K562 (cell line): Measurements from ENCODE around the gene STARD8. TPM values are rescaled to one million over a fixed set of nuclear protein-coding genes. Genes with fewer than 3 reads are reported as not detected.

Experiments
- ATAC-seq: fragments of 200-7000 bp; cut with Tn5 transposase; 3 replicates; pipeline ENCODE4 v1.9.1; 2020; ENCODE audit warnings: moderate library complexity
- BruUV-seq: library from RNA; stranded (reverse); fragments of 400-500 nt; replicated peaks from 2 replicates; lab custom pipeline; 2021; lab: Mats Ljungman, UMichigan
- CTCF ChIA-PET: fragments of 300-600 bp; formaldehyde crosslinking; extraction: SDS; loops from one replicate; lab custom pipeline; 2021; ENCODE audit warnings: low intra/inter-chr PET ratio; lab: Yijun Ruan, JAX
- POLR2A ChIA-PET: fragments of 300-600, 350-650 bp; sonication (Branson Sonifier 250); formaldehyde crosslinking; extraction: SDS; loops from one replicate; lab custom pipeline; 2021; ENCODE audit warnings: antibody characterized with exemption, inconsistent platforms; lab: Yijun Ruan, JAX
- DNase-seq, 4 experiments: peaks; one replicate each; pipeline versions ENCODE4 v3.0.0 to v3.0.0-alpha.2; 2011 to 2018; ENCODE audit warnings: low spot score in 3 of 4, mixed read lengths in 3 of 4; ENCODE audit errors: extremely low read depth in 1 of 4
- FAIRE-seq: peaks from 2 replicates; lab custom pipeline; 2011; peaks lifted over from hg19 to GRCh38; lab: Jason Lieb, UNC
- H2AFZ ChIP-seq: 2 replicates; pipeline ENCODE4 v1.6.0; 2011; ENCODE audit warnings: low read depth, low read length, control low read depth, inconsistent platforms
- H3K27ac ChIP-seq: fragments of 200-600 bp; 3 replicates; pipeline ENCODE4 v1.8.0; 2011; ENCODE audit warnings: low read depth, mild to moderate bottlenecking, control low read depth, inconsistent platforms, low read length, moderate library complexity, mixed read lengths; ENCODE audit errors: extremely low read depth
- H3K27me3 ChIP-seq, 2 experiments: fragments of 300-600 bp in 1 of 2; 2 replicates in 1 of 2; 3 replicates in 1 of 2; pipeline versions ENCODE4 v1.6.0 to v1.8.0; 2011; ENCODE audit warnings: inconsistent platforms in 2 of 2, low read length in 2 of 2, mild to moderate bottlenecking in 1 of 2, mixed read lengths in 1 of 2, moderate library complexity in 1 of 2; ENCODE audit not compliant: control insufficient read depth in 2 of 2, insufficient read depth in 2 of 2
- H3K36me3 ChIP-seq: fragments of 300-600 bp; 3 replicates; pipeline ENCODE4 v1.8.0; 2011; ENCODE audit warnings: mild to moderate bottlenecking, low read length, inconsistent platforms; ENCODE audit not compliant: control insufficient read depth, insufficient read depth
- H3K4me1 ChIP-seq, 2 experiments: fragments of 200-600 bp in 1 of 2; replicated peaks in 1 of 2; 2 replicates in 1 of 2; 3 replicates in 1 of 2; pipeline versions ENCODE4 v1.5.1 to v1.8.0; 2011; ENCODE audit warnings: inconsistent platforms in 2 of 2, low read length in 2 of 2, mild to moderate bottlenecking in 1 of 2, mixed read lengths in 1 of 2, moderate library complexity in 1 of 2; ENCODE audit not compliant: control insufficient read depth in 2 of 2, insufficient read depth in 2 of 2
- H3K4me2 ChIP-seq: 2 replicates; pipeline ENCODE4 v1.6.1; 2011; ENCODE audit warnings: low read length, control low read depth, inconsistent platforms, mixed read lengths; ENCODE audit not compliant: insufficient read depth
- H3K4me3 ChIP-seq: fragments of 200-600 bp; sonication (generic), shearing (Covaris generic); 2 replicates; pipeline ENCODE4 v1.5.1; 2016; ENCODE audit warnings: control low read depth, inconsistent platforms
- H3K79me2 ChIP-seq: fragments of 200-600 bp; 3 replicates; pipeline ENCODE4 v1.8.0; 2011; ENCODE audit warnings: low read length, inconsistent platforms; ENCODE audit not compliant: control insufficient read depth, insufficient read depth
- H3K9ac ChIP-seq, 2 experiments: 2 replicates each; pipeline versions ENCODE4 v1.6.0 to v1.6.1; 2011; ENCODE audit warnings: low read depth in 2 of 2, low read length in 2 of 2, control low read depth in 1 of 2, inconsistent platforms in 1 of 2, mild to moderate bottlenecking in 1 of 2, mixed read lengths in 1 of 2; ENCODE audit not compliant: insufficient read depth in 1 of 2
- H3K9me1 ChIP-seq: one replicate; pipeline ENCODE4 v1.6.0; 2011; ENCODE audit warnings: inconsistent platforms, mild to moderate bottlenecking, low read length, moderate library complexity; ENCODE audit not compliant: control insufficient read depth, insufficient read depth
- H3K9me3 ChIP-seq: replicated peaks from 2 replicates; pipeline ENCODE4 v1.5.1; 2011; ENCODE audit warnings: low read depth, low read length, inconsistent platforms; ENCODE audit not compliant: control insufficient read depth, insufficient read depth
- H4K20me1 ChIP-seq: replicated peaks from 2 replicates; pipeline ENCODE4 v1.6.1; 2011; ENCODE audit warnings: low read length, inconsistent platforms, mixed read lengths; ENCODE audit not compliant: control insufficient read depth, insufficient read depth
- EGR1 ChIP-seq: fragments of 450-650 bp; conservative IDR thresholded peaks from 2 replicates; pipeline ENCODE4 v1.6.1; 2017; ENCODE audit warnings: mild to moderate bottlenecking
- HDAC1 ChIP-seq, 2 experiments: fragments of 450-650 bp; IDR thresholded peaks; 2 replicates each; pipeline ENCODE4 v1.6.1; 2016 to 2017; ENCODE audit warnings: inconsistent platforms in 1 of 2, mild to moderate bottlenecking in 1 of 2, moderate library complexity in 1 of 2
- L3MBTL2 ChIP-seq: fragments of 450-650 bp; IDR thresholded peaks from 2 replicates; pipeline ENCODE4 v1.6.1; 2016; ENCODE audit warnings: mild to moderate bottlenecking, moderate library complexity
- MNT ChIP-seq, 2 experiments: fragments of 450-650 bp; conservative IDR thresholded peaks; 2 replicates each; pipeline ENCODE4 v1.6.1; 2017; ENCODE audit warnings: mild to moderate bottlenecking in 2 of 2, moderate library complexity in 2 of 2
- MYC ChIP-seq, 2 experiments: fragments of 250-450 bp in 1 of 2; sonication (Bioruptor Pico) in 1 of 2; IDR thresholded peaks; 2 replicates each; pipeline versions ENCODE4 v1.5.1 to v1.6.1; 2012 to 2021; ENCODE audit warnings: low read depth in 2 of 2, borderline replicate concordance in 1 of 2, improper control_type of control experiment in 1 of 2, low read length in 1 of 2, mild to moderate bottlenecking in 1 of 2, moderate library complexity in 1 of 2
- NKRF ChIP-seq: fragments of 450-650 bp; IDR thresholded peaks from 2 replicates; pipeline ENCODE4 v1.6.1; 2016; ENCODE audit warnings: borderline replicate concordance
- NONO ChIP-seq, 2 experiments: fragments of 200-400 bp in 1 of 2; fragments of 450-650 bp in 1 of 2; formaldehyde crosslinking in 1 of 2; IDR thresholded peaks; 2 replicates each; pipeline ENCODE4 v1.6.1; 2017; ENCODE audit warnings: low read depth in 2 of 2, mild to moderate bottlenecking in 2 of 2, moderate library complexity in 2 of 2, low read length in 1 of 2
- SFPQ ChIP-seq: fragments of 200-400 bp; formaldehyde crosslinking; IDR thresholded peaks from 2 replicates; pipeline ENCODE4 v1.6.1; 2017; ENCODE audit warnings: mild to moderate bottlenecking, low read depth, low read length, moderate library complexity
- SMC3 ChIP-seq: conservative IDR thresholded peaks from 2 replicates; pipeline ENCODE4 v1.6.1; 2011; ENCODE audit warnings: low read depth, low read length, improper control_type of control experiment; ENCODE audit not compliant: insufficient read depth
- TGIF2 ChIP-seq: sonication (generic); formaldehyde crosslinking; IDR thresholded peaks from 2 replicates; pipeline ENCODE4 v1.8.1; 2022; ENCODE audit warnings: mild to moderate bottlenecking, missing genetic modification reagents, moderate library complexity
- ZBED1 ChIP-seq: IDR thresholded peaks from 2 replicates; pipeline ENCODE4 v1.6.1; 2014
- ZNF655 ChIP-seq: fragments of 250-450 bp; sonication (Bioruptor Pico); IDR thresholded peaks from 2 replicates; pipeline ENCODE4 v1.5.0; 2021
- WGBS: fragments of 100-300 bp; shearing (Covaris generic); methylation state at CpG from one replicate; pipeline ENCODE4 v1.1.6; 2016; ENCODE audit warnings: low coverage, mixed read lengths; ENCODE audit not compliant: insufficient coverage; ENCODE audit errors: missing lambda C conversion rate; 5-methylcytosine and 5-hydroxymethylcytosine counted together
- in situ Hi-C: fragments of 300-500 bp; cut with MboI; formaldehyde crosslinking; loops from 4 replicates; pipeline ENCODE4 v1.15.0; 2018; ENCODE audit warnings: inconsistent platforms, mixed read lengths
- intact Hi-C: fragments of 100-400 bp; cut with micrococcal nuclease; formaldehyde crosslinking; loops from 2 replicates; pipeline ENCODE4 v1.14.2; 2022
- polyA plus RNA-seq, 8 experiments: library from polyadenylated mRNA; depleted of rRNA in 4 of 8; stranded (reverse) in 5 of 8; unstranded in 3 of 8; fragments of >200 nt; fragmentation: Nextera tagmentation in 2 of 8; fragmentation: Illumina TruSeq in 1 of 8; extraction: Ambion mirVana in 2 of 8; extraction: Trizol in 1 of 8; gene quantifications; 2 replicates each; pipeline versions ENCODE4 v1.2.1 to v1.2.3, GENCODE V29; 2011 to 2014; ENCODE audit warnings: inconsistent platforms in 1 of 8, missing spikeins in 1 of 8
- total RNA-seq, 7 experiments: library from RNA; depleted of rRNA in 6 of 7; stranded (reverse); fragments of >200 nt in 6 of 7; fragmentation: Illumina TruSeq in 2 of 7; extraction: Trizol in 2 of 7; gene quantifications; 2 replicates each; pipeline versions ENCODE4 v1.2.1 to v1.2.3, GENCODE V29; 2011 to 2021; ENCODE audit warnings: low replicate concordance in 1 of 7

The STARD8 gene
- total and polyA plus RNA-seq, 9 of the 15 experiments (the other 6 are each of a cell fraction or from before 2014, with no cell fraction given): 1.6 to 35.0 (median 15.9) TPM

- intact Hi-C loops (loop anchor here (5.0 kb wide), 1 partner anchor 114 kb away; no protein-coding TSS in a partner anchor), in situ Hi-C loops (no loop called here)
- WGBS: 5% methylated on average over 16 of the region's 56 CpGs
- Histone ChIP-seq H3K9me1 (no peaks in the 10 kb centered on the region), H3K4me3 (peak overlapping the region; percentile 45), H3K4me1 (peaks cover 17 to 21% of the 10 kb centered on the region in 2 experiments; a peak in 4 of 5 replicates), H3K4me2 (peak overlapping the region; percentile 78), H4K20me1 (no peaks in the 10 kb centered on the region), H3K27me3 (no peaks in the 10 kb centered on the region), H3K9ac (peak overlapping the region; percentile 63 to 91), H3K27ac (peak overlapping the region; percentile 80), H2AFZ (peak overlapping the region; percentile 76), H3K36me3 (no peaks in the 10 kb centered on the region; the same call in 2 of the 3 replicates), H3K79me2 (no peaks in the 10 kb centered on the region), H3K9me3 (no peaks in the 10 kb centered on the region)
- ATAC-seq: peak; percentile 84
- POLR2A ChIA-PET: interaction anchor here (0.7 to 1.4 kb wide), 6 partner anchors 8 to 162 kb away, joined by 3 to 7 read pairs (median 3); no protein-coding TSS in a partner anchor
- FAIRE-seq: peak; percentile 65
- CTCF ChIA-PET: no interaction called here
- peak; percentile 50 to 74 (median 56) for DNase-seq
- BruUV-seq: TSS peak; percentile 64
- TF ChIP-seq SMC3: no peak
- TF ChIP-seq NONO (IDR thresholded peaks at IDR 0.05; ENCODE audit: low read depth in 2 of 2, low read length in 1 of 2): peak in 1 of 2 experiments; percentile 46; a peak in 1 of 4 replicates
- no peak for TF ChIP-seq ZBED1
- no peak for TF ChIP-seq SFPQ
- peak; percentile 86 to 89 for TF ChIP-seq MNT (conservative IDR thresholded peaks at IDR 0.05)
- 0 out of 2 replicates have a peak, but pooled peaks have one; percentile 19 for TF ChIP-seq TGIF2 (CRISPR knock-in tag)
- peak; percentile 36; the same call in 1 of the 2 replicates for TF ChIP-seq MYC (IDR thresholded peaks at IDR 0.05; ENCODE audit: low read depth, low read length)
- no peak for TF ChIP-seq MYC (CRISPR knock-in tag; IDR thresholded peaks at IDR 0.05; ENCODE audit: borderline replicate concordance, low read depth)
- peak; percentile 46 for TF ChIP-seq L3MBTL2
- TF ChIP-seq EGR1: peak; percentile 48; the same call in 1 of the 2 replicates
- no peak for TF ChIP-seq ZNF655 (CRISPR knock-in tag)
- peak in 1 of 2 experiments; percentile 66; a peak in 2 of 4 replicates for TF ChIP-seq HDAC1 (IDR thresholded peaks at IDR 0.05)
- peak; percentile 47; the same call in 1 of the 2 replicates for TF ChIP-seq NKRF
Observed at GRCh38 chrX:68686097-68686977, 38.9 kb downstream of the STARD8 start.
